Esophagus squamous epithelium (tissue), 4 donors: ENCODE results near the gene FUT3.

Experiments used
- CTCF ChIP-seq, 6 experiments: fragments of 450-650 bp in 4 of 6; fragments of 200-600 bp in 2 of 6; sonication (generic) in 2 of 6; IDR thresholded peaks; one replicate each; pipeline ENCODE4 v1.5.1; 2016 to 2019; ENCODE audit warnings: antibody characterized with exemption in 6 of 6, mild to moderate bottlenecking in 4 of 6, moderate library complexity in 4 of 6
- POLR2A ChIP-seq, 4 donors: fragments of 450-650 bp; IDR thresholded peaks; one replicate each; pipeline ENCODE4 v1.6.1; 2017; ENCODE audit warnings: antibody characterized with exemption in 4 of 4, mild to moderate bottlenecking in 4 of 4, moderate library complexity in 3 of 4

GRCh38 chr19:5890099-5890498 lies 38.9 kb upstream of the FUT3 start:
- TF ChIP-seq POLR2A (IDR thresholded peaks at IDR 0.05) (no peak), CTCF (IDR thresholded peaks at IDR 0.05) (no peak)
